Measurements from ENCODE around the gene CACNA1D.

Gene CACNA1D

GRCh38 chr3:53691349-53691748, 196.9 kb downstream of the CACNA1D start:
- no peak for DNase-seq (ENCODE audit: low spot score)

DNA sequence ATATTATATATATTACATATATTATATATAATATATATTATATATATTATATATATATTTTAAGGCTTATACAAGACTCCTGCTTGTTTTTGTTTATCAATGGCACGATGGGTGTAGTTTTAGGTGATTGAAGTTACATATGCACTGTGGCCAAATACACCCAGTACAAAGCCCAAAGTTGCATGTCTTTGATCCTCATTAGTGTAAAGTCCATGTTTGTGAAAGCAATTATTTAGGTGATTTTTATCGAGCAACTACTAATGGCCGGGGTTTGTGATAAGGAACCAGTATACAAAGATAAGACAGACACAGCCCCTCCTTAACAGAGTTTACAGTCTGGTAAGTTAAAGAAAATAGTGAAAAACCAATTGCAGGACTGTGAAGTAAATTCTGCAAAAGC, 197.5 kb downstream of the CACNA1D start:
- no peak for DNase-seq (ENCODE audit: low spot score)

DNA sequence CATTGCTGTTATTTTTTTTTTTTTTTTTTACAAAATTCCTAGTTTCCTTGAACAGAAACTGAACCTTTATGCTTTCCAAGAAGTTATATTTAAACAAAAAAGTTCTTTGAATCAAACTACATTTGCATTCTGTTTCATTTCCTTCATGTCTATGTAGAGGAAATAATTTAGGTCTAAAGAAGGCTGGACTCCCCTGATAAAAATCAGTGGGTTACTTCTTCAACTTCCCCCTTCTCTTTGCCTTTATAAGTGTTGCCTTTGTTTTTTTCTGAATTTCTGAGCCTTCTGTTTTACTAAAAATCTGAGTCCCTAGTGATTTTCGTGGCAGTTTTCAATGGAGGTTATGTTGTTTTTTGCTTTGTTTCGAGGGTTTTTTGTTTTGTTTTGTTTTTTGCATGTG, 199.0 kb downstream of the CACNA1D start:
- no peak for DNase-seq (ENCODE audit: low spot score)

GRCh38 chr3:53694046-53694445, 199.6 kb downstream of the CACNA1D start:
- no peak for DNase-seq (ENCODE audit: low spot score)

- DNase-seq (ENCODE audit: low spot score), result no peak
These were observed 200.4 kb downstream of the CACNA1D start for GRCh38 chr3:53694666-53695323.

DNA sequence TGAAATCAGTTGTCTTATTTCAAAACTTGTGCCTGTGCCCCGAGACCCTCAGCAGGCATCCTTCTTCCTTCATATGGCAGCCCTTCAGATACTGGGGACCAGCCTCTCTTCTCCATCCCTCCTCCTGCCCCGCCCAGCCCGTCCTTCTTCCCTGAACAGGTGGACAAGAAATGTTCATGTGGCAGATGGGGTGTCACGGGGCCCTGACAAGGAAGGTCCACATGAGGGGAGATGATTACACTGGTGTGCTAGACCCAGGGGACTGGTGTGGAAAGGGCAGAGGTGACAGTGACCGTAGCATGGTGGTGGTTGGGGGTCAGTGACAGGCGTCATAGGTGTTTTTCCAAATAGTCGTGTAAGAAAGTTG, 200.9 kb downstream of the CACNA1D start:
- DNase-seq (ENCODE audit: low spot score), result no peak

DNA sequence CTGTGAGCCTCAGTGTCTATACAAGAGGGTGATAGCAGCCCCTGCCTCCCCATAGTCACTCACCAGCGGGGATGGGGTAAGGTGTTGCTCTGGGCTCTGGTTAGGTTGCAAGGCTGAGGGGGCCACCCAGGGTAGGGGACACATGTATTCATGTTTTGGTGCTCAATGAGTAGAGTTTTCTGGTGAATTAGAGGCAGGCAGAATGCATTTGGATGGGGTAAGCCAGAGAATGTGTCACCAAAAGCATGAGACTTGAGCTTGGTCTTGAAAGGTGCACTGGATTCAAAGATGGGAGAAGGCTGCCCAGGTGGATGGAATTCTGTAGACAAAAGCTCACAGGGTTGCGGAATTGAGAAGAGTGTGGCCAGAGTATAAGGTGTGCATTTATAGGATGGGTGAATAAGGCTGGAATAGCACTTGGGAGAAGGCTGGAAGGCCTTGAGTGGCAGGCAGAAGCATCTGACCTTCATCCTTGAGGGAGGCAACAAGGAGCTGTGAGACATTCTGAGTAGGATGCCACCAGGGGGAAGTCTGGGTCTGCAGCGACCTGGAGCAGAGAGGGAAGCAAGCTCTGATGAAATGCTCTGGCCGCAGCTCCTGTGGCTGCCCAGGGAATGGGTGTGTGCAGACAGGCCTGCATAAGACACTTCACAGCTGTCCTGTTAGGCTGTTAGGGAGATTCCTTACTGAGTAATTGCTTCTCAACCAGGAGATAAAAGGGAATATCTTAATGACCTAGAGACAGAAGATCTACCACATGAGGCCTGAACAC, 202.2 kb downstream of the CACNA1D start:
- no peak for DNase-seq (ENCODE audit: low spot score)

- DNase-seq (ENCODE audit: low spot score), result no peak
These were observed 206.0 kb downstream of the CACNA1D start for GRCh38 chr3:53700441-53700840.

- DNase-seq (ENCODE audit: low spot score), result no peak
These were observed 208.5 kb downstream of the CACNA1D start for GRCh38 chr3:53702776-53703530.

- DNase-seq (ENCODE audit: low spot score), result no peak
These were observed 209.4 kb downstream of the CACNA1D start for GRCh38 chr3:53703630-53704362.

DNA sequence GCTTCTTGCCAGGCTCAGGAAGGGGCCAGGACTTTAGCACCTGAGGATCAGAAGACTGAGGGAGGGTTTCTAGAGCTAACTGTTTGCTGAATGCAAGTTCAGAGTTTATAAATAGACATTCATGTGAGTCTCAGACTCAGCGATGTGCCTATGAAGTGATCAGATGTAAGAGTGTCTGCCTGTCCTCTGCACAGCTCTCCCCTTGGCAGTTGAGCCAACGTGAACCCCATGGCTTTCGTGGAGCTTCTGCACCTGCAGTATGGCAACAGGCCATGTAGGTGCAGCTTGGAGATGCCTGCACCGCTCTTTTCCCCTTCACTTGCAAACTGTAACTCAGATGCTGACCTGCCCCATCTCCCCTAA, 209.9 kb downstream of the CACNA1D start:
- no peak for DNase-seq (ENCODE audit: low spot score)

- DNase-seq (ENCODE audit: low spot score), result no peak
These were observed 210.8 kb downstream of the CACNA1D start for GRCh38 chr3:53705024-53705745.

DNA sequence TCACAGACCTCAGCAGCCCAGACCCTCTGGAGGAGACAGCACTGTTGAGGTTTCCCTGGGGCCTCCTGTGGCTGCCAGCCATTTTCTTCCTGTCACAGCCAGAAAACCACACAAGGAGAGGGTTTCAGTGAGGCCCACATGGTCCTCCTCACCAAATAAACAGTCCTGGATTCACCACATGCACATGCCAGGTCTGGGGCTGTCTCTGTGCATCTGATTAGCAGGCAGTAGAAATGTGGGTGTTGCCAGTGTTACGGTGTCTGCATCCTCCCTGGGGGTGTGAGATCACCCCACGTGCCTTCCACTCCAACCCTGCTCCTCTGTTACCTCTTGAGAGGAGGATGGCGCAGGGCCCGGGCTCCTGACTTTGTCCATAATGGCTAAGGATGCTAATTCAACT, 211.4 kb downstream of the CACNA1D start:
- DNase-seq (ENCODE audit: low spot score), result no peak

- DNase-seq (ENCODE audit: low spot score), result no peak
These were observed 212.8 kb downstream of the CACNA1D start for GRCh38 chr3:53707222-53707621.

DNA sequence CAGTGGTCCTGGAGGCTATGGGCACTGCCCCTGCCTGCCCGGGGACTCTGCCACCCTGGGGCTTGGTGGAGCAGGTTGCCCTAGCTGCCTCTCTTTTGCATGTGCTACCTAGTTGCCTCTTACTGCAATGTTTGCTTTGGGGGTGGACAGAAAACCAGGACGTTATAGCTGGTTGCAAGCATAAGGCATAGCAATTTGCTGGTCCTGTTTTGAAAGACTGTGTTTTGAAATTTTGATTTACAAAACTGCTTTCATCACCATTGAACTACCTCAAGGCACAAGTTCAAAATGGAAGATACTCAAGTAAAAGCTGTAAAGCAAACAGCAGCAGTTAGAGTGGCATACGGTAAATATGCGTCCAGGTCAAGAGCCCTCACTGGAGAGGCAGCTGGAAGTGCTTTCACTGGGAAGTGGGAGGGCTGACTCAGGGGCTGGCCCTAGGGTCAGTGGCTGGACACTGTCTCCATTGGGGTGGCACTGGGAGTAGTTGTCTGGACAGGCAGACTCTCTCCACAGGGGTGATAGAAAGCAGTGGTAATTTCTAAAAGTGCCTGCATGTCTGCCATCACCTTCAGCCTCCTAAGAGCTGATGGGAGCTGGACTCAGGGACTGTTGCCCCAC, 213.7 kb downstream of the CACNA1D start:
- DNase-seq (ENCODE audit: low spot score), result no peak

GRCh38 chr3:53709256-53709655, 214.8 kb downstream of the CACNA1D start:
- no peak for DNase-seq (ENCODE audit: low spot score)

GRCh38 chr3:53709860-53710674, 215.7 kb downstream of the CACNA1D start:
- DNase-seq (ENCODE audit: low spot score), result peak; percentile 65

GRCh38 chr3:53711387-53711786, 217.0 kb downstream of the CACNA1D start:
- no peak for DNase-seq (ENCODE audit: low spot score)

DNA sequence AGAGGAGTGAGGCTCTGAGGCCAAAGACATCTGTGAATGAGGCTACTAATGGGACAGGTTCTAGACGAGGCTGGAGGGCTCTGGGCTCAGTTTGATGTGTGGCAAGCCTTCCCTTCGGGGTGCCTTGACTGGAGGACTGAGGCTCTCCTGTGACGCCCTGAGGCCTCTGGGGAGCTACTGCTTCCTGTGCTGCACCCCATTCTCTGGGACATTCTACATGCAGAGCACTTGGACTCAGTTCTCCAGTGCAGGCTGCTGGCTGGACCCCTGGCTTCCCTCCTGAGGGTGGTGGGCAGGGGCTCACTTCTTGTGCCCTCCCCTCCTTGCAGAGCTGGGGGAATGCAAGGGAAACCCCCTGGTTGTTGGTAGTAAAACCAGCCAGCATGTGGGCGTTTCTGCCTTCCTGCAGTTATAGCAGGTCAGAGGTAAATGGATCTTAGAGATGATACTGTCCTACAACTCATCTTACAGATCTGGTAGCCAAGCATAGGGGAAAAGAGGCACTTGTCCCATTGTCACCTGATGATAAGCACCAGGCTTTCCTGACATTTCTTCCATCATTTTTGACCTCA, 218.5 kb downstream of the CACNA1D start:
- DNase-seq (ENCODE audit: low spot score), result no peak

GRCh38 chr3:53713626-53714025, 219.2 kb downstream of the CACNA1D start:
- no peak for DNase-seq (ENCODE audit: low spot score)
